ENCODE data around the gene OR52E6. TPM values are rescaled to one million over a fixed set of nuclear protein-coding genes. Genes with fewer than 3 reads are reported as not detected.

Gene OR52E6
- total RNA-seq, 1 experiment from 2014 or later: not detected

GRCh38 chr11:5851002-5851401 is 9.3 kb upstream of the OR52E6 start:
- no peak overlapping the region for H3K4me3 ChIP-seq (ENCODE audit: low read length)
- POLR2A ChIA-PET (ENCODE audit: unreplicated experiment): no interaction called here
- no peaks in the 10 kb centered on the region for H3K4me1 ChIP-seq (ENCODE audit: insufficient read depth, low read length)
- ATAC-seq (no peak), DNase-seq (no peak)
- H3K4me2 ChIP-seq (ENCODE audit: low read length): no peak overlapping the region
- no peak overlapping the region for H3K9ac ChIP-seq (ENCODE audit: low read length)
- H3F3A ChIP-seq (ENCODE audit: low read length, unreplicated experiment): no peaks in the 10 kb centered on the region
- H3K79me2 ChIP-seq (ENCODE audit: low read length): no peaks in the 10 kb centered on the region
- no peak overlapping the region for H3K27ac ChIP-seq (ENCODE audit: low read length)
- no peaks in the 10 kb centered on the region for H3K9me2 ChIP-seq (replicated peaks; ENCODE audit: low read length)
- intact Hi-C loops (cut with micrococcal nuclease): no loop called here
- no peaks in the 10 kb centered on the region for H4K20me1 ChIP-seq (ENCODE audit: low read length)
- BruUV-seq (replicated peaks): no TSS peak
- TF ChIP-seq EZH2 (IDR thresholded peaks at IDR 0.05; ENCODE audit: low read length, unreplicated experiment) (no peak), CTCF (conservative IDR thresholded peaks at IDR 0.05; ENCODE audit: low read depth, low read length) (no peak), EZH2phosphoT487 (IDR thresholded peaks at IDR 0.05; ENCODE audit: borderline replicate concordance, low read length) (no peak)
- no peaks in the 10 kb centered on the region for H3K9me3 ChIP-seq (ENCODE audit: low read length)
- no peaks in the 10 kb centered on the region for H3K27me3 ChIP-seq (ENCODE audit: low read length)
- no peaks in the 10 kb centered on the region for H3K36me3 ChIP-seq (ENCODE audit: low read depth, low read length)
- no peak overlapping the region for H2AFZ ChIP-seq (ENCODE audit: low read length)
- CTCF ChIA-PET: no interaction called here

- no peak overlapping the region for H3K4me3 ChIP-seq (ENCODE audit: low read length)
- H3K4me1 ChIP-seq (ENCODE audit: insufficient read depth, low read length): no peaks in the 10 kb centered on the region
- no peaks in the 10 kb centered on the region for H4K20me1 ChIP-seq (ENCODE audit: low read length)
- no peaks in the 10 kb centered on the region for H3F3A ChIP-seq (ENCODE audit: low read length, unreplicated experiment)
- TF ChIP-seq EZH2 (IDR thresholded peaks at IDR 0.05; ENCODE audit: low read length, unreplicated experiment) (no peak), EZH2phosphoT487 (IDR thresholded peaks at IDR 0.05; ENCODE audit: borderline replicate concordance, low read length) (no peak), CTCF (conservative IDR thresholded peaks at IDR 0.05; ENCODE audit: low read depth, low read length) (no peak)
- H3K9ac ChIP-seq (ENCODE audit: low read length): no peak overlapping the region
- ATAC-seq (no peak), DNase-seq (no peak)
- no peaks in the 10 kb centered on the region for H3K36me3 ChIP-seq (ENCODE audit: low read depth, low read length)
- no peak overlapping the region for H2AFZ ChIP-seq (ENCODE audit: low read length)
- CTCF ChIA-PET: no interaction called here
- no peaks in the 10 kb centered on the region for H3K9me3 ChIP-seq (ENCODE audit: low read length)
- no peaks in the 10 kb centered on the region for H3K79me2 ChIP-seq (ENCODE audit: low read length)
- H3K9me2 ChIP-seq (replicated peaks; ENCODE audit: low read length): no peaks in the 10 kb centered on the region
- H3K27ac ChIP-seq (ENCODE audit: low read length): no peak overlapping the region
- POLR2A ChIA-PET (ENCODE audit: unreplicated experiment): no interaction called here
- BruUV-seq (replicated peaks): no TSS peak
- no peaks in the 10 kb centered on the region for H3K27me3 ChIP-seq (ENCODE audit: low read length)
- intact Hi-C loops (cut with micrococcal nuclease): no loop called here
- no peak overlapping the region for H3K4me2 ChIP-seq (ENCODE audit: low read length)
Observed at GRCh38 chr11:5847711-5848110, 6.0 kb upstream of the OR52E6 start.

GRCh38 chr11:5846701-5847100 is 5.0 kb upstream of the OR52E6 start:
- H3K9ac ChIP-seq (ENCODE audit: low read length): no peak overlapping the region
- H3K4me3 ChIP-seq (ENCODE audit: low read length): no peak overlapping the region
- H3K27me3 ChIP-seq (ENCODE audit: low read length): no peaks in the 10 kb centered on the region
- no peaks in the 10 kb centered on the region for H3K36me3 ChIP-seq (ENCODE audit: low read depth, low read length)
- H4K20me1 ChIP-seq (ENCODE audit: low read length): no peaks in the 10 kb centered on the region
- POLR2A ChIA-PET (ENCODE audit: unreplicated experiment): no interaction called here
- no TSS peak for BruUV-seq (replicated peaks)
- CTCF ChIA-PET: no interaction called here
- no peak overlapping the region for H3K4me2 ChIP-seq (ENCODE audit: low read length)
- H3K9me2 ChIP-seq (replicated peaks; ENCODE audit: low read length): no peaks in the 10 kb centered on the region
- H3K4me1 ChIP-seq (ENCODE audit: insufficient read depth, low read length): no peaks in the 10 kb centered on the region
- TF ChIP-seq CTCF (conservative IDR thresholded peaks at IDR 0.05; ENCODE audit: low read depth, low read length) (no peak), EZH2 (IDR thresholded peaks at IDR 0.05; ENCODE audit: low read length, unreplicated experiment) (no peak), EZH2phosphoT487 (IDR thresholded peaks at IDR 0.05; ENCODE audit: borderline replicate concordance, low read length) (no peak)
- no peaks in the 10 kb centered on the region for H3K9me3 ChIP-seq (ENCODE audit: low read length)
- intact Hi-C loops (cut with micrococcal nuclease): no loop called here
- no peak for DNase-seq
- H3K27ac ChIP-seq (ENCODE audit: low read length): no peak overlapping the region
- H3F3A ChIP-seq (ENCODE audit: low read length, unreplicated experiment): no peaks in the 10 kb centered on the region
- no peaks in the 10 kb centered on the region for H3K79me2 ChIP-seq (ENCODE audit: low read length)
- no peak for ATAC-seq
- H2AFZ ChIP-seq (ENCODE audit: low read length): no peak overlapping the region

Measured in PC-3 (cell line).